ENCODE results near the gene THRB.

GRCh38 chr3:24470277-24470676, 24.4 kb downstream of the THRB start:
- no peak for TF ChIP-seq CTCF (tag by site-specific recombination; IDR thresholded peaks at IDR 0.05)
- TF ChIP-seq ZNF658 (tag by site-specific recombination; IDR thresholded peaks at IDR 0.05), result no peak
